Measurements from ENCODE around the gene MINK1.

DNA sequence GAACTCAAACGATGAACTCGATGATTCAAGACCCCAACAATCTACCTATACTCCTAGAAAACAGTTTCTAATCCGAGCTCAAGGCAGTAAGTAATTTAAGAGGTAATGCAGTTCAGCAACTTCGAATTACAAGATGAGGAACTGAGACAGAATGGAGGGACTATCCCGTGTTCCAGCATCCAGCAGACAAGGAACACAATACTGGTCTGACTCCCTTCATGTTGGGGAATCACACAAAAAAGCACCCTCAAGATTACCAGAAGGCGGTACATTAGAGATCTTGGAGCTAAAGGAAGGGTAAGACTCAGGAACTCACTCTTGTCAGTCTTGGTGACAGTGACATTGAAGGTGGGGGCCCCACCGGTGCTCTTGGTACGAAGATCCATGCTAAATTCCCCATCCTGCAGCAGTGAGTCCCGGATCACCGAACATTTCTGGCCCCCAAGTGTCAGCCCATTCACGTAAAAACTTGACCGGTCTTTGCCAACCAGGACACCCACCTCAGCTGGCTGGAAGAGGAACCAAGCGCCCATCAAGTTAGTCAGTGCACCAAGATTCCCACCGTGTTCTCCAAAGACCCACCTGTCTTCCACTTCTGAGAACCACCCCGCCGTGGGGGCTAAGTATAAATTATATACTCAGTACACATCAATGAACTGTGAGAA is 113.3 kb downstream of the MINK1 start:
- TF ChIP-seq, protein P1, sequence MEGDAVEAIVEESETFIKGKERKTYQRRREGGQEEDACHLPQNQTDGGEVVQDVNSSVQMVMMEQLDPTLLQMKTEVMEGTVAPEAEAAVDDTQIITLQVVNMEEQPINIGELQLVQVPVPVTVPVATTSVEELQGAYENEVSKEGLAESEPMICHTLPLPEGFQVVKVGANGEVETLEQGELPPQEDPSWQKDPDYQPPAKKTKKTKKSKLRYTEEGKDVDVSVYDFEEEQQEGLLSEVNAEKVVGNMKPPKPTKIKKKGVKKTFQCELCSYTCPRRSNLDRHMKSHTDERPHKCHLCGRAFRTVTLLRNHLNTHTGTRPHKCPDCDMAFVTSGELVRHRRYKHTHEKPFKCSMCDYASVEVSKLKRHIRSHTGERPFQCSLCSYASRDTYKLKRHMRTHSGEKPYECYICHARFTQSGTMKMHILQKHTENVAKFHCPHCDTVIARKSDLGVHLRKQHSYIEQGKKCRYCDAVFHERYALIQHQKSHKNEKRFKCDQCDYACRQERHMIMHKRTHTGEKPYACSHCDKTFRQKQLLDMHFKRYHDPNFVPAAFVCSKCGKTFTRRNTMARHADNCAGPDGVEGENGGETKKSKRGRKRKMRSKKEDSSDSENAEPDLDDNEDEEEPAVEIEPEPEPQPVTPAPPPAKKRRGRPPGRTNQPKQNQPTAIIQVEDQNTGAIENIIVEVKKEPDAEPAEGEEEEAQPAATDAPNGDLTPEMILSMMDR (IDR thresholded peaks at IDR 0.05), result no peak
- TF ChIP-seq POLR2A (IDR thresholded peaks at IDR 0.05), result no peak
